Activated naive CD4-positive, alpha-beta T cell treated with anti-CD3 and anti-CD28 coated beads for 36 hours (primary cell): ENCODE measurements around the gene IPCEF1. TPM values are rescaled to one million over a fixed set of nuclear protein-coding genes. Genes with fewer than 3 reads are reported as not detected.

ENCODE experiments used
- CTCF ChIA-PET: fragments of 350-600 bp; sonication (Branson Sonifier 250); formaldehyde crosslinking; loops from one replicate; lab custom pipeline; 2021; ENCODE audit warnings: antibody characterized with exemption; lab: Charles Lee
- DNase-seq: peaks from one replicate; pipeline ENCODE4 v3.0.0-alpha.2; 2020
- H3K27ac Mint-ChIP-seq: one replicate; pipeline ENCODE4 v1.8.0; 2021; ENCODE audit warnings: mild to moderate bottlenecking, mixed read lengths
- H3K27me3 Mint-ChIP-seq: one replicate; pipeline ENCODE4 v1.8.0; 2021; ENCODE audit warnings: low read depth, mixed read lengths
- H3K36me3 Mint-ChIP-seq: one replicate; pipeline ENCODE4 v1.8.0; 2021; ENCODE audit warnings: low read depth, mixed read lengths
- H3K4me1 Mint-ChIP-seq: one replicate; pipeline ENCODE4 v1.8.0; 2021; ENCODE audit warnings: low read depth, mixed read lengths
- H3K4me3 Mint-ChIP-seq: one replicate; pipeline ENCODE4 v1.8.0; 2021; ENCODE audit warnings: mild to moderate bottlenecking, moderate library complexity, mixed read lengths
- H3K9me3 Mint-ChIP-seq: one replicate; pipeline ENCODE4 v1.8.0; 2021; ENCODE audit warnings: mixed read lengths
- intact Hi-C: fragments of 100-400 bp; cut with micrococcal nuclease; formaldehyde crosslinking; loops from one replicate; pipeline ENCODE4 v1.15.1; 2023
- total RNA-seq, 2 experiments: library from RNA; stranded (reverse); gene quantifications; one replicate each; pipeline ENCODE4 v1.2.3, GENCODE V29; 2021

The IPCEF1 gene
- total RNA-seq, 2 experiments from 2014 or later = 24.4 to 25.2 TPM

- Mint-ChIP-seq H3K4me3 (no peak overlapping the region), H3K27ac (no peak overlapping the region), H3K27me3 (peaks cover 11% of the 10 kb centered on the region), H3K9me3 (peaks cover 6% of the 10 kb centered on the region), H3K4me1 (no peaks in the 10 kb centered on the region), H3K36me3 (no peaks in the 10 kb centered on the region)
- no peak for DNase-seq
- intact Hi-C loops = no loop called here
- CTCF ChIA-PET = no interaction called here
Observed at GRCh38 chr6:154388803-154389202, 32.2 kb upstream of the IPCEF1 start.

DNA sequence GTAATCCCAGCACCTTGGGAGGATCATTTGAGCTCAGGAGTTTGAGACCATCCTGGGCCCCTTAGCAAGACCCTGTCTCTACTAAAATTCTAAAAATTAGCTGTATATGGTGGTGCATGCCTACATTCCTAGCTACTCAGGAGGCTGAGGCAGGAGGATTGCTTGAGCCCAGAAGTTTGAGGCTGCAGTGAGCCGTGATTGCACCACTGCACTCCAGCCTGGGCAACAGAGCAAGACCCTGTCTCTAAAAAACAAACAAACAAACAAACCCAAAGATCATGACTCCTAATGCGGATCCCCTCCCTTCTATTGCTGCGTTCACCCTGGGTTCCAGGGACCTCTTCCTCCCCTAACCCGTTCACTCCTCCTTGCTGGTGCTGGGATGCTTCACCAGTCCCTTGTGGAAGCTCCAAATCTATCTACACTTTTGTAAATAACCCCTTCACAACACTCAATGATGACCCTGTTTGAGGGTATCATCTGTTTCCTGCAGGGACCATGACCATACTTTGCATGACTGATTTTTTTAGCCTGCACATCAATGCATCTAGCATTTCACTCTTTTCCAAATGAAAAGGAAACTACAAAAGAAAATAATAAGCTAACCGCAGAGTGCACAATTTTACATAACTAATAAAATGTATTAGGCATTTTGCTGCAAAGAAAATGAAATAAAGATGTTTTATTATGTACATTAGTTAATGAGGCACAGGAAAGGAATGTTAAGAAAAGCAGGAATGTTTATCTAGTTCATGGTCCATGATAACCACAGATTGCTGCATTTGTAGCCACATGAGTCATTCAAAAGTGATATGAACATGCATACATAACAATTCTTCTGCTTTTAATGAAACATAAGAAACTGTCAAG lies 30.5 kb upstream of the IPCEF1 start:
- CTCF ChIA-PET = interaction anchor here (0.7 to 2.3 kb wide), 2 partner anchors 16 to 111 kb away, joined by 4 to 9 read pairs; no protein-coding TSS in a partner anchor

GRCh38 chr6:154384191-154384590 lies 27.6 kb upstream of the IPCEF1 start:
- no peak overlapping the region for H3K27ac Mint-ChIP-seq
- CTCF ChIA-PET = no interaction called here
- H3K4me1 Mint-ChIP-seq = no peaks in the 10 kb centered on the region
- no peak for DNase-seq
- intact Hi-C loops = no loop called here
- H3K36me3 Mint-ChIP-seq = no peaks in the 10 kb centered on the region
- H3K4me3 Mint-ChIP-seq = no peak overlapping the region
- peaks cover 7% of the 10 kb centered on the region for H3K9me3 Mint-ChIP-seq
- peaks cover 11% of the 10 kb centered on the region for H3K27me3 Mint-ChIP-seq

More for the DNA sequence above, 30.5 kb upstream of the IPCEF1 start:
- intact Hi-C loops = no loop called here
- Mint-ChIP-seq H3K27me3 (peaks cover 11% of the 10 kb centered on the region), H3K36me3 (no peaks in the 10 kb centered on the region), H3K4me3 (no peak overlapping the region), H3K4me1 (no peaks in the 10 kb centered on the region), H3K9me3 (peaks cover 11% of the 10 kb centered on the region), H3K27ac (no peak overlapping the region)
- DNase-seq = no peak

- no peak for DNase-seq
- intact Hi-C loops = no loop called here
- Mint-ChIP-seq H3K4me3 (no peak overlapping the region), H3K36me3 (no peaks in the 10 kb centered on the region), H3K9me3 (peaks cover 5% of the 10 kb centered on the region), H3K27ac (no peak overlapping the region), H3K4me1 (no peaks in the 10 kb centered on the region), H3K27me3 (peaks cover 8% of the 10 kb centered on the region)
- CTCF ChIA-PET = no interaction called here
Observed at GRCh38 chr6:154383273-154383672, 26.7 kb upstream of the IPCEF1 start.

DNA sequence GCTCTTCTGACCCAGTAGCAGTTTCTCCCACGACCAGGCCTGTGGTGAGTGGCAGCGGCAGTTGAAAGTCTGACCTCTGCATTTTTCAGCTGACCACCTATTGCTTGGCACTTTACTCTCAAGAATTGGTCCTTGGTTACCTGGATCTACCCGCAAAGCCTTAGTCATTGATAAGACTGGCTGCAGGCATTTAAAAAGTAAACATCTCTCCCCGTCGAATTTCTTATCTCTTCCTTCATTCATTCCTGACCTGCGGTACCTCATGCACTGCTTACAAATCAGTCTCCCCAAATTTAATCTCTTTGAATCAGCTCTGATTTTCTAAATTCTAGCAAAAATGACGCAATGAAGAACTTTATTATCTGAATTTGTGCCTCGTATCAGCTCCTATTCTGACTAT lies 26.1 kb upstream of the IPCEF1 start:
- Mint-ChIP-seq H3K36me3 (no peaks in the 10 kb centered on the region), H3K9me3 (peaks cover 5% of the 10 kb centered on the region), H3K4me1 (no peaks in the 10 kb centered on the region), H3K27me3 (peaks cover 8% of the 10 kb centered on the region), H3K27ac (no peak overlapping the region), H3K4me3 (no peak overlapping the region)
- no peak for DNase-seq
- CTCF ChIA-PET = no interaction called here
- intact Hi-C loops = no loop called here

DNA sequence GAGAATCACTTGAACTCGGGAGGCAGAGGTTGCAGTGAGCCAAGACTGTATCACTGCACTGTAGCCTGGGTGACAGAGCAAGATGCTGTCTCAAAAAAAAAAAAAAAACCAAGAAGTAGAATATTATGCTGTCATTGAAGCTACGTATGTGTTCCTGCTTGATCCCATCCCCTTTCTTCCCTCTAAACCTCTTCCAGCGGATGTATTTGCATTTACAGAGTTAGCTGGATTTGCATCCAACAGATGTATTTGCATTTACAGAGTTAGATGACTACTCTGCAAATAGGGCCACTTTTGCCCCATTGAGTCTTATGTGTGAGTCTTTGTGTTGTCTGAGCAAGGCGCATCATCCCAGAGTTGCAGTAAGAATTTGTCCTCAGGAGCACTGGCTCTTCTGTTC lies 24.9 kb upstream of the IPCEF1 start:
- H3K4me1 Mint-ChIP-seq = no peaks in the 10 kb centered on the region
- H3K27ac Mint-ChIP-seq = no peak overlapping the region
- H3K36me3 Mint-ChIP-seq = no peaks in the 10 kb centered on the region
- no peak overlapping the region for H3K4me3 Mint-ChIP-seq
- intact Hi-C loops = no loop called here
- H3K9me3 Mint-ChIP-seq = peaks cover 5% of the 10 kb centered on the region
- DNase-seq = no peak
- CTCF ChIA-PET = interaction anchor here (0.7 kb wide), 1 partner anchor 11 kb away, joined by 3 read pairs; no protein-coding TSS in a partner anchor
- peaks cover 6% of the 10 kb centered on the region for H3K27me3 Mint-ChIP-seq

DNA sequence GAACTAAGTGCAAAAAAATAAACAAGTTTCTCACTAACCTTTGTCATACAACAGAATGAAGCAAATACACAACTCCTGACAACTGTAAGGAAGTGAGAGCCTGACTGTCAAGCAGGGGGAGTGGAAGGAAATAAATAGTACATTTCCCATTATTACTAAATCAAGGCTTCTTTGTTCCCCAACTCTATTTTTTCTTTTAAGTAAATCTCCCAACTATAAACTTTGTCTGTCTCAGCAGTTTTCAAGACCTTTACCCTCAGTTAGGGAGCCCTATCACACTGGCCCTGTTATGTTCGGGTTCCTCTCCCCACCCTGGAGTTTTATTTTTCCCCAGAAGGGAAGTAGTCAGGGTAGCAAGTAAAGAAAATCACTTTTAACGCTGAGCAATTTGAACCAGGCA lies 24.1 kb upstream of the IPCEF1 start:
- Mint-ChIP-seq H3K36me3 (no peaks in the 10 kb centered on the region), H3K27ac (no peak overlapping the region), H3K4me1 (no peaks in the 10 kb centered on the region), H3K9me3 (peaks cover 5% of the 10 kb centered on the region), H3K27me3 (peaks cover 6% of the 10 kb centered on the region), H3K4me3 (no peak overlapping the region)
- CTCF ChIA-PET = no interaction called here
- intact Hi-C loops = no loop called here
- no peak for DNase-seq

GRCh38 chr6:154379585-154379984 lies 23.0 kb upstream of the IPCEF1 start:
- CTCF ChIA-PET = no interaction called here
- Mint-ChIP-seq H3K4me3 (no peak overlapping the region), H3K27ac (no peak overlapping the region), H3K36me3 (no peaks in the 10 kb centered on the region), H3K9me3 (peaks cover 5% of the 10 kb centered on the region), H3K4me1 (no peaks in the 10 kb centered on the region), H3K27me3 (no peaks in the 10 kb centered on the region)
- intact Hi-C loops = no loop called here
- DNase-seq = no peak

DNA sequence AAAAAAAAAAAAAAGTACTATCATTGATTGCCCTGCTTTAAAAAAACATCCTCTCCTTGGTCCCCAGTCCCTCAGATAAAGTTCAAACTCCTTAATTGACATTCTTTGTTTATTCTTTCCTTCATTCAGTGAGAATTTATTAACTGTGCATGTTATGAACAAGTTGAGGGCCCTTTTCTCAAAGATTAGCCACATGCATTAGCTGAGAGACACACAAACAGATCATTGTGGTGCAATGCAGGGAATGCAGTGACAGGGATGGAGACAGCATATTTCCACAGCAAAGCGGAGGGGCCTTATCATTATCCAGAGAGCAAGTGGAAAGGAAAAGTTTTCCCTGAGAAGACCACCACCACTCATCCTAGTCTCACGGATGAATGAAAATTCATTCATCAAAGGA lies 21.9 kb upstream of the IPCEF1 start:
- Mint-ChIP-seq H3K36me3 (no peaks in the 10 kb centered on the region), H3K9me3 (peaks cover 5% of the 10 kb centered on the region), H3K4me1 (no peaks in the 10 kb centered on the region), H3K4me3 (no peak overlapping the region), H3K27me3 (no peaks in the 10 kb centered on the region), H3K27ac (no peak overlapping the region)
- DNase-seq = no peak
- intact Hi-C loops = no loop called here
- CTCF ChIA-PET = interaction anchor here (0.6 kb wide), 1 partner anchor 24 kb away, joined by 3 read pairs; no protein-coding TSS in a partner anchor

- CTCF ChIA-PET = interaction anchor here (0.5 to 0.6 kb wide), 2 partner anchors 25 to 27 kb away, joined by 3 read pairs; no protein-coding TSS in a partner anchor
- intact Hi-C loops = no loop called here
- H3K27ac Mint-ChIP-seq = no peak overlapping the region
Observed at GRCh38 chr6:154377726-154378125, 21.1 kb upstream of the IPCEF1 start.

GRCh38 chr6:154373971-154374370 lies 17.4 kb upstream of the IPCEF1 start:
- no peak for DNase-seq
- CTCF ChIA-PET = interaction anchor here (1.6 kb wide), 1 partner anchor 96 kb away, joined by 6 read pairs; no protein-coding TSS in a partner anchor
- peaks cover 5% of the 10 kb centered on the region for H3K27me3 Mint-ChIP-seq
- no peak overlapping the region for H3K27ac Mint-ChIP-seq
- no peak overlapping the region for H3K4me3 Mint-ChIP-seq
- peaks cover 17% of the 10 kb centered on the region for H3K4me1 Mint-ChIP-seq
- intact Hi-C loops = no loop called here
- no peaks in the 10 kb centered on the region for H3K36me3 Mint-ChIP-seq
- no peaks in the 10 kb centered on the region for H3K9me3 Mint-ChIP-seq

More at GRCh38 chr6:154377726-154378125, 21.1 kb upstream of the IPCEF1 start:
- no peaks in the 10 kb centered on the region for H3K4me1 Mint-ChIP-seq
- no peaks in the 10 kb centered on the region for H3K27me3 Mint-ChIP-seq
- peaks cover 1% of the 10 kb centered on the region for H3K9me3 Mint-ChIP-seq
- no peaks in the 10 kb centered on the region for H3K36me3 Mint-ChIP-seq
- H3K4me3 Mint-ChIP-seq = no peak overlapping the region
- DNase-seq = no peak

- Mint-ChIP-seq H3K4me3 (no peak overlapping the region), H3K4me1 (peaks cover 27% of the 10 kb centered on the region), H3K9me3 (no peaks in the 10 kb centered on the region), H3K27me3 (peaks cover 5% of the 10 kb centered on the region), H3K36me3 (no peaks in the 10 kb centered on the region), H3K27ac (no peak overlapping the region)
- CTCF ChIA-PET = interaction anchor here (0.6 to 3.3 kb wide), 15 partner anchors 9 to 219 kb away, joined by 3 to 31 read pairs (median 6); no protein-coding TSS in a partner anchor
- DNase-seq = no peak
- intact Hi-C loops = no loop called here
Observed at GRCh38 chr6:154371281-154371680, 14.7 kb upstream of the IPCEF1 start.
